TTC549 (cell line): Measurements from ENCODE around the gene CATSPERD.
"Not testable (repeated sequence)": the region's sequence is repeated elsewhere in the genome, so short reads cannot be mapped to it uniquely, and the experiment has no call there.

Source experiments
- FAIRE-seq: peaks from 2 replicates; lab custom pipeline; 2012; peaks lifted over from hg19 to GRCh38; lab: Jason Lieb, UNC

CATSPERD gene

DNA sequence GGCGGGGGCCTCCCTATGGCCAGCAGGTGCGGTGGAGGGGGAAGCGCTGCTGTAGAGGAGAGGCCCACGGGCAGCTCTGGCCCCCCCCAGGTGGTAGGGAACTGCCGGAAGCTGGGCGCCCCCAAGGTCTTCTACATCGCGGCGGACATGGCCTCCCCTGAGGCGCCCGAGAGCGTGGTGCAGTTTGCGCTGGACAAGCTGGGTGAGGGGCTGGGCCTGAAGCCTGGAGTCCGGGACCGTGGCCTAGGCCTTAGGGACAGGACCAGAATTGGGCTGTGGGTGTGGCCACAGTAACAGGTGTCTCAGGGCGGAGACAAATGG, 34.2 kb upstream of the CATSPERD start:
- FAIRE-seq: no peak

DNA sequence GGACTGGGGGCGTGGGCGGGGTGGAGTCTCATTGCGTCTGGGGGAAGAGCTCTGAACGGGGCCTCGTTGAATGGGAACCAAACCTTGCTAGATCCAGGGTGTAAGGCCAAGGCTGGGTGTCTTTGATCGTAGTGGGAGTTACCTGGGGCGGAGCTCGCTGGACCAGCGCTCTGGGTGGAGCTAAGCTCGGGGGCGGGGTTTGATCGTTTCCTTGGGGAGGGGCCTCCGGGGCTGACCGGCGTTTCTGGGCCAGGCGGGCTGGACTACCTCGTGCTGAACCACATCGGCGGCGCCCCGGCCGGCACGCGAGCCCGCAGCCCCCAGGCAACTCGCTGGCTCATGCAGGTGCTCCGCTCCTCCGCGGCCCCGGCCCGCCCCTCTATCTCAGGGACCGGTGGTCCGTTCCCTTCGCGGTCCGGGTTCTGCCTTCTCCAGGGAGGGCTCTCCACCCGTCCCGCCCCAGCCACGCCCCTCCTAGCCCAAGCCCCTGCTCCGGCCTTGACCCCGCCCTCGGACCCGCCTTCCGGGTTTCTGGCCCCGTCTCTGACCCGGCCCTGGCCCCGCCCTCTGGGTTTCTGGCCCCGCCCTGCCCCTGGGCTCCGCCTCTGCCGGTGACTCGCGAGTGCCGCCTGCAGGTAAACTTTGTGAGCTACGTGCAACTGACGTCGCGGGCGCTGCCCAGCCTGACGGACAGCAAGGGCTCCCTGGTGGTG, 33.6 kb upstream of the CATSPERD start:
- no peak for FAIRE-seq

DNA sequence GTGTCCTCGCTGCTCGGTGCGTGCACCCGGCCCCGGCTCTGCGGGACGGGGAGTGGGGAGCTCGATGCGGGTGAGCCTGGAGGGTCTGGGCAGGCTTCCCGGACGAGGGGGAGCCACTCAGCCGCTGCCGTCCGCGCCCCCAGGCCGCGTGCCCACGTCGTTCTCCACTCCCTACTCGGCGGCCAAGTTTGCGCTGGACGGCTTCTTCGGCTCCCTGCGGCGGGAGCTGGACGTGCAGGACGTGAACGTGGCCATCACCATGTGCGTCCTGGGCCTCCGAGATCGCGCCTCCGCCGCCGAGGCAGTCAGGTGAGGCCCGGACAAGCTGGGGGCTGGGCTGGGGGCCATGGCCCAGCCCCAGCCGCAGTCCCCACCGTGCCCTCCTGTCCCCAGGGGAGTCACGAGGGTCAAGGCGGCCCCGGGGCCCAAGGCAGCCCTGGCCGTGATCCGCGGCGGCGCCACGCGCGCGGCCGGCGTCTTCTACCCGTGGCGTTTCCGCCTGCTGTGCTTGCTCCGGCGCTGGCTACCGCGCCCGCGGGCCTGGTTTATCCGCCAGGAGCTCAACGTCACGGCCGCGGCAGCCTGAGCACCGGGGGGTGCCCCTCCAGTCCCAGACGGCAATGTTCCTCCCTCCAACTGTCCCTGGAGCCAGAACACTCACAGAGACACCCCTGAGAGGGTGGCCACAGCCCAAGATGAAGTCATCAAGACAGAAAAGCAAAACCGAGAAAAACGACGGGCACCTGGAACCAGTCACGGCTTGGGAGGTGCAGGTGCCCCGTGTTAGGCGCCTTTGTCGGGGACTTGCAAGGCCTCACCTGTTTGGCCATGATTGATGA, 32.9 kb upstream of the CATSPERD start:
- FAIRE-seq: no peak

DNA sequence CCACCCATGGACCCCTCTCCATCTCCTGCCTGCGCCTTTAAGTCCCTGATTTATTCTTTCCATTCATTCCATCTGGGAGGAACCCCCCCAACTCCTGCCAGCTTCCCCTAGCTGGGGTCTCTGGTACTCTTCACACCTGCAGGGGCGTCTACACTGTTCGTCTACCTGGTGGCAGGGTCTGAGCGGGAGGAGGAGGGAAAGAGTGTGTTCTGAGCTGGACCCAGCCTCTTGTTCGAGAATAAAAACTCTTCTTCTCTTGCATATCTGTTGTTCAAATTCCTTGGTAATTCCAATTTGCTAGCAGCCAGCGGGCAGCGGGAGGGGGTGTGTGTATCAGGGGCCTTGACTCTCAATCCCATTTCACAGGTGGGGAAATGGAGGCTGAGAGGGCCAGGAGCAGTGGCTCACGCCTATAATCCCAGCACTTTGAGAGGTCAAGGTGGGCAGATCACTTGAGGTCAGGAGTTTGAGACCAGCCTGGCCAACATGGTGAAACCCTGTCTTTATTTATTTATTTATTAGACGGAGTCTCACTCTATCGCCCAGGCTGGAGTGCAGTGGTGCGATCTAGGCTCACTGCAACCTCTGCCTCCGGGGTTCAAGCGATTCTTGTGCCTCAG, 32.1 kb upstream of the CATSPERD start:
- FAIRE-seq: not testable (repeated sequence)

GRCh38 chr19:5690125-5690954, 30.1 kb upstream of the CATSPERD start, which contains the start of gene RPL36:
TSS of gene RPL36 (plus strand) at chr19:5690295. CDS start at chr19:5690508, 213 bp downstream.
- no peak for FAIRE-seq

GRCh38 chr19:5690955-5691821, 29.2 kb upstream of the CATSPERD start:
- FAIRE-seq: no peak

- no peak for FAIRE-seq
Observed at GRCh38 chr19:5691822-5692722, 28.4 kb upstream of the CATSPERD start.

DNA sequence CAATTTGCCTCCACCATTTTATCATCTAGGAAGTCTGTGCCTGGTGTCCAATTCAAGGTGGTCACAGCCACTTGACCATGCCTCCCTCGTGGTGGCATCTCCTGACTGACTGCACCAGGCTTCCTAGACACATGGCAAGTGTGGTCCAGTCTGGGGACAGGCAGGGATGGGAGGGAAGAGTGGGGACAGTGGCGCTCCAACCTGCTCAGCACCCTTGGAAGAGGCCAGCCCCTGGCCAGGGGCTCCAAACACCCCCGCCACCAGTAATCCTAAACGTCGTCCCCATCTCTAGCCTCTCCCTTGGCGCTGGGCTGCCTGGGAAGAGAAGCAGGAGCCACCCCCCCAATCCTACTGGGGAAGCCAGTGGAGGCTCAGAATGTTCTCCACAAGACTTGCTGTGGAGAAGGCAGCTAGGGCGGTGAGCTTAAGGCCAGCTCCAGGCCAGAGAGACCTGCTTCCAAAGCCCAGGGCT, 27.7 kb upstream of the CATSPERD start:
- FAIRE-seq: no peak

DNA sequence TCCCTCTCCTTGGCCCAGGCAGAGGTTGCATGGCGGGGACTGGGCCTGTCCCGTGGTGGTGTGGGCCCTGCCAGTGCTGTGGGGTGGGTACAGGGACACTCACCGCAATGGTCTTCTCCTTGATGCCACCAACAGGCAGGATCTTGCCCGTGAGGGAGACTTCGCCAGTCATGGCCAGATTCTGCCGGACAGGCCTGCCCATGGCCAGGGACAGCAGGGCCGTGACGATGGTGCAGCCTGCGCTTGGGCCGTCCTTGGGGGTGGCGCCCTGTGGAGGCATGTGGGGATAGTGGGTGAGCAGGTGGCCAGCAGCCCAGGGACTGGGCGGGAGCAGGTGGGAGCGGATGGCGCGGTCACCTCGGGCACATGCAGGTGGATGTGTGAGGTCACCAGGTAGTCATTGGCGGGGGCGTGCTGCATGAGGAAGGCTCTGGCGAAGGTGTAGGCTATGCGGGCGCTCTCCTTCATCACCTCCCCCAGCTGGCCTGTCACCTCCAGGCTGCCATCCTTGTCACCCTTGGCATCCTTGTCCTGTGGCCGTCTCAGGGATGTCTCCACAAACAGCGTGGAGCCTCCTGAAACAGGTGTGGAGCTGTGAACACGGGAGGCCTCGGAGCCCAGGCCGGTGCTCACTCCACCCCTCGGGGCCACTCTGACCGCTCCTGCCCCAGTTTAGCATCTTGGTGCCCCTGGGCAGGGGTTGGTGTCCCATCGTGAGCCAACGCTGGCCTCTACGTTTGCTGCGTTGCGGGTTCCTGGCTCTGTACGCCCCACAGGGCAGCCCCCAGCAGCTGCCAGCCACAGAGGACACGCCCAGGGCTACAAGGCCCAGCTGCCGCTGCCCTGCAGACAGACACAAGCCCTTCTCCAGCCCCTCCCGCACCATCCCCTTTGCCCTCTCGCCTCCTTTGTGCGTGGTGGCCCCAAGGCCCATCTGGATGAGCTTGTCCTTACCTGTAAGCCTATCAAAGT, 27.0 kb upstream of the CATSPERD start:
- no peak for FAIRE-seq

GRCh38 chr19:5694167-5694955, 26.1 kb upstream of the CATSPERD start:
- FAIRE-seq: no peak

DNA sequence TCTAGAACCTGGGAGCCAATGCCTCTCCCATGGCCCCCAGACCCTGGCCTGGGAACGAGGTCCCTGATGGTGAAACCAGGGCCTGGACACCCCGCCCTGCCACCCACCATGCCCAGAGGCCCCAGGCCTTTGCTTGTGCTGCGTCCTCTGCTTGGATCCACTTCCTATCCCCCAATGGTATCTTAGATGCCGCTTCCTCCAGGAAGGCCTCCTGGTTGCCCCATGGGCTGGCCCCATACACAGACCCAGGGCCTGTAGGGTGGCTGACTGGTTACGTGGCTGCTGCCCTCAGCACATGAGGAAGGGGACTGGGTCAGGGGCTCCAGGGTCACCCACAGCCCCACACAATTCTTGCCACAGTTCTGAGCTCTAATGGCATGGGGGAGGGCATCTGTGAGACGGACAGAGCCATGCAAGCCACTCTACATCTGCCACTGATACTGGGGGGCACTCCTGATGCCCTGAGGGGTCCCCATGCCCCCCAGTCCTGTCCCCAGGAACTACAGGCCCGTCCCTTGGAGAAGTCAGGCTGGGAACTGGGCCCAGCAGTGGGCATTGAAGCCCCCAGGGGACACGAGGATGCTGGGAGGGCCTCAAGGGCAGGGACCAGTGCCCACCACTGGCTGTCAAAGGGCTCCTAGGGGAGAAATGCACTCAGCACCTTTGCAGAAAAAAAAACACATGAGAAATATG, 25.3 kb upstream of the CATSPERD start:
- no peak for FAIRE-seq

- no peak for FAIRE-seq
Observed at GRCh38 chr19:5695649-5696195, 24.7 kb upstream of the CATSPERD start.

- no peak for FAIRE-seq
Observed at GRCh38 chr19:5696196-5697021, 24.0 kb upstream of the CATSPERD start.

- no peak for FAIRE-seq
Observed at GRCh38 chr19:5697022-5697889, 23.2 kb upstream of the CATSPERD start.
